ENCODE data around the gene PIAS2. TPM values are rescaled to one million over a fixed set of nuclear protein-coding genes. Genes with fewer than 3 reads are reported as not detected.

Gene PIAS2
- total RNA-seq, 4 donors from 2014 or later, result 12.1 to 42.7 (median 16.9) TPM

- 82% methylated on average over 5 of the region's 5 CpGs for WGBS
- Histone ChIP-seq H3K4me3 (no peak overlapping the region), H3K36me3 (no peaks in the 10 kb centered on the region), H3K27ac (no peak overlapping the region), H3K4me1 (peaks cover 4% of the 10 kb centered on the region), H3K9me3 (no peaks in the 10 kb centered on the region), H3K27me3 (no peaks in the 10 kb centered on the region)
- TF ChIP-seq POLR2AphosphoS5 (IDR thresholded peaks at IDR 0.05), result no peak
- no peak for TF ChIP-seq POLR2A (IDR thresholded peaks at IDR 0.05)
- TF ChIP-seq CTCF (IDR thresholded peaks at IDR 0.05), result no peak
- TF ChIP-seq EP300 (IDR thresholded peaks at IDR 0.05), result no peak
- no peak for DNase-seq (ENCODE audit: low spot score in 2 of 2)
These were observed 32.9 kb upstream of the PIAS2 start for GRCh38 chr18:46950064-46950656.

- no peak for TF ChIP-seq POLR2AphosphoS5 (IDR thresholded peaks at IDR 0.05)
- no peak for TF ChIP-seq CTCF (IDR thresholded peaks at IDR 0.05)
- TF ChIP-seq EP300 (IDR thresholded peaks at IDR 0.05), result no peak
- TF ChIP-seq POLR2A (IDR thresholded peaks at IDR 0.05), result no peak
- Histone ChIP-seq H3K27me3 (no peaks in the 10 kb centered on the region), H3K4me3 (peak overlapping the region; percentile 58), H3K4me1 (peaks cover 4% of the 10 kb centered on the region), H3K9me3 (no peaks in the 10 kb centered on the region), H3K36me3 (no peaks in the 10 kb centered on the region), H3K27ac (no peak overlapping the region)
- WGBS, result 2% methylated on average over 32 of the region's 32 CpGs
- peak; percentile 81 to 88 for DNase-seq (ENCODE audit: low spot score in 2 of 2)
These were observed 29.5 kb upstream of the PIAS2 start for GRCh38 chr18:46946656-46947282.

- 97% methylated on average over 2 of the region's 2 CpGs for WGBS
- DNase-seq (ENCODE audit: low spot score in 2 of 2), result no peak
- no peaks in the 10 kb centered on the region for H3K9me3 ChIP-seq
These were observed 25.3 kb upstream of the PIAS2 start for GRCh38 chr18:46942646-46943045.

GRCh38 chr18:46939998-46940571 lies 22.8 kb upstream of the PIAS2 start:
- TF ChIP-seq POLR2A (IDR thresholded peaks at IDR 0.05) (no peak), EP300 (IDR thresholded peaks at IDR 0.05) (no peak), POLR2AphosphoS5 (IDR thresholded peaks at IDR 0.05) (no peak), CTCF (IDR thresholded peaks at IDR 0.05) (no peak)
- no peak overlapping the region for H3K27ac ChIP-seq

More at GRCh38 chr18:46942646-46943045, 25.3 kb upstream of the PIAS2 start:
- Histone ChIP-seq H3K4me1 (peaks cover 4% of the 10 kb centered on the region), H3K27ac (no peak overlapping the region), H3K36me3 (no peaks in the 10 kb centered on the region), H3K27me3 (no peaks in the 10 kb centered on the region), H3K4me3 (no peak overlapping the region)
- TF ChIP-seq CTCF (IDR thresholded peaks at IDR 0.05) (no peak), POLR2A (IDR thresholded peaks at IDR 0.05) (no peak)

GRCh38 chr18:46939337-46939963 lies 22.1 kb upstream of the PIAS2 start:
- no peak for DNase-seq (ENCODE audit: low spot score in 2 of 2)
- Histone ChIP-seq H3K27me3 (no peaks in the 10 kb centered on the region), H3K9me3 (no peaks in the 10 kb centered on the region), H3K4me1 (no peaks in the 10 kb centered on the region), H3K36me3 (no peaks in the 10 kb centered on the region), H3K4me3 (no peak overlapping the region), H3K27ac (no peak overlapping the region)
- TF ChIP-seq POLR2AphosphoS5 (IDR thresholded peaks at IDR 0.05) (no peak), CTCF (IDR thresholded peaks at IDR 0.05) (no peak), EP300 (IDR thresholded peaks at IDR 0.05) (no peak), POLR2A (IDR thresholded peaks at IDR 0.05) (no peak)
- 63% methylated on average over 1 of the region's 1 CpG for WGBS

More at GRCh38 chr18:46939998-46940571, 22.8 kb upstream of the PIAS2 start:
- 39% methylated on average over 1 of the region's 1 CpG for WGBS
- Histone ChIP-seq H3K36me3 (no peaks in the 10 kb centered on the region), H3K4me1 (no peaks in the 10 kb centered on the region), H3K9me3 (no peaks in the 10 kb centered on the region), H3K27me3 (no peaks in the 10 kb centered on the region), H3K4me3 (no peak overlapping the region)
- no peak for DNase-seq (ENCODE audit: low spot score in 2 of 2)

Data from suprapubic skin (tissue), 4 donors.